BLaER1 treated with 17β-estradiol and CSF1 and Interleukin-3, amounts not matched to agents 10 nM and 100 nM (cell line): Measurements from ENCODE around the gene KDSR.

Experiments used
- H3K27ac ChIP-seq, 11 experiments: shearing (Covaris generic); formaldehyde crosslinking; 2 replicates each; pipeline ENCODE4 v1.8.1; 2022
- H3K27me3 ChIP-seq, 11 experiments: shearing (Covaris generic); formaldehyde crosslinking; 2 replicates each; pipeline ENCODE4 v1.8.1; 2022
- H3K36me3 ChIP-seq, 11 experiments: shearing (Covaris generic); formaldehyde crosslinking; 2 replicates each; pipeline ENCODE4 v1.8.1; 2022
- H3K4me1 ChIP-seq, 10 experiments: shearing (Covaris generic); formaldehyde crosslinking; 2 replicates each; pipeline ENCODE4 v1.8.1; 2022
- H3K4me2 ChIP-seq, 11 experiments: shearing (Covaris generic); formaldehyde crosslinking; 2 replicates each; pipeline ENCODE4 v1.8.1; 2022
- H3K4me3 ChIP-seq, 10 experiments: shearing (Covaris generic); formaldehyde crosslinking; 2 replicates each; pipeline ENCODE4 v1.8.1; 2022
- H3K9ac ChIP-seq, 11 experiments: shearing (Covaris generic); formaldehyde crosslinking; 2 replicates each; pipeline ENCODE4 v1.8.1; 2022
- H3K9me3 ChIP-seq, 11 experiments: shearing (Covaris generic); formaldehyde crosslinking; replicated peaks in 1 of 11; 2 replicates each; pipeline ENCODE4 v1.8.1; 2022
- H4K20me1 ChIP-seq, 11 experiments: shearing (Covaris generic); formaldehyde crosslinking; 2 replicates each; pipeline ENCODE4 v1.8.1; 2022
- Cebpa-rat ChIP-seq, 11 experiments: shearing (Covaris generic); IDR thresholded peaks; 2 replicates each; pipeline ENCODE4 v1.8.1; 2022

KDSR gene

DNA sequence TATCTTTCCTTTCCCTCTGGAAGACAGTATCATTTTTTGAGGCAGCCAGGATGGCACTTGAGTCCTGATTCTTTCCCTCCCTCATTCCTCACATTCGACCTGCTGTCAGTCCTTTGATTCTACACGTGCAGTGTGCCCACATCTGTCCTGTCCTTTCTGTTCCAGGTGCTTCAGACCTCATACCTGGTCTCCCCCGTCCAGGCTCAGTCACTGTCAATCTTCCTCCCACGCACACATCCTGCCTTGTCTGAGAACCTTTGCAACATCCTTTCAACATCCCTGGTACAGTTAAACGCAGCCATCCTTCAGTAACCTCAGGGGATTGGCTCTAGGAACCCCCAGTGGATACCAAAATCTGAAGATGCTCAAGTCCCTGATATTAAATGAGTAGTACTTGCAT, 57.6 kb downstream of the KDSR start:
- no peaks in the 10 kb centered on the region; a peak in 1 of 22 replicates for H3K9me3 ChIP-seq
- peak overlapping the region in 9 of 11 experiments; percentile 21 to 92 (median 59); a peak in 17 of 22 replicates for H3K4me2 ChIP-seq
- no peak overlapping the region for H3K9ac ChIP-seq
- peaks cover 56 to 98% (median 87%) of the 10 kb centered on the region in 10 experiments for H3K4me1 ChIP-seq
- no peak overlapping the region for H3K4me3 ChIP-seq
- H3K27ac ChIP-seq = peak overlapping the region in 7 of 11 experiments; percentile 23 to 72 (median 68); a peak in 10 of 22 replicates
- peaks cover 0 to 84% (median 61%) of the 10 kb centered on the region in 11 experiments; a peak in 13 of 22 replicates for H3K36me3 ChIP-seq
- no peaks in the 10 kb centered on the region for H3K27me3 ChIP-seq
- peaks cover 0 to 98% (median 74%) of the 10 kb centered on the region in 11 experiments; a peak in 13 of 22 replicates for H4K20me1 ChIP-seq
- TF ChIP-seq Cebpa-rat (IDR thresholded peaks at IDR 0.05) = no peak

DNA sequence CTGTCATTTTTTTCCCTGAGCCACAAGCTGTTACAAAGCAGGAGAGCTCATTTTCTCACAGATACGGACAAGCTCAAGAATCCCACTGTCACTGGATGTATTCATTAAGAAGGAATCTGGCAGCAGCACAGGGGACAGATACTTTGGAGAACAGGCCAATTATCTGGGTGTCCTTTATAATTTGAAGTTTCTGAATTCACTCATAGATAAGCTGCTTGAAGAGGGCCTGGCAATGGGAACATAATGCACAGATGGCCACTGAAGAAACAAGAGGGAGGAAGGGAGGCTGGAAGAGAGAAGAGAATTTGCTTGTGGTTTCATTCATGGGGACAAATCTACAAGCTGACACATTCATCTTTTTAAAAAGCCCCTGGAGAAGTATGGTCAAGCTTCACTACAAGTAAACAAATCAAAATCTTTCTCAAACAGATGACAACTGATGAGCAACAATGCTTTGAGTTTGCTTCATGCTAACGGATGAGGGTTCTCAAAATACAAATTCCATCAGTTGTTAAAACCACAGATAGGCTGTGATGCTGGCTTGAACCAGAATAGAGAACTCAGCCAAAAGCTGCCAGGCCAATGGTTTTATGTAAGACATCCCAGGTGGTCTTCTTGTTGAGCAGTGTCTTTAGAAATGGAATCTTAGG, 59.3 kb downstream of the KDSR start:
- peak overlapping the region; percentile 55 to 92 (median 60) for H3K4me2 ChIP-seq
- H3K36me3 ChIP-seq = peaks cover 0 to 79% (median 48%) of the 10 kb centered on the region in 11 experiments; a peak in 13 of 22 replicates
- H3K27ac ChIP-seq = peak overlapping the region in 10 of 11 experiments; percentile 43 to 74 (median 62); a peak in 20 of 22 replicates
- H3K4me3 ChIP-seq = no peak overlapping the region
- H3K9ac ChIP-seq = peak overlapping the region in 9 of 11 experiments; percentile 7 to 60 (median 41); a peak in 13 of 22 replicates
- peaks cover 56 to 98% (median 86%) of the 10 kb centered on the region in 10 experiments for H3K4me1 ChIP-seq
- H4K20me1 ChIP-seq = peaks cover 0 to 98% (median 61%) of the 10 kb centered on the region in 11 experiments; a peak in 13 of 22 replicates
- no peaks in the 10 kb centered on the region; a peak in 1 of 22 replicates for H3K9me3 ChIP-seq
- TF ChIP-seq Cebpa-rat (IDR thresholded peaks at IDR 0.05) = peak in 4 of 11 experiments; percentile 23 to 51 (median 32); a peak in 2 of 22 replicates
- no peaks in the 10 kb centered on the region for H3K27me3 ChIP-seq

DNA sequence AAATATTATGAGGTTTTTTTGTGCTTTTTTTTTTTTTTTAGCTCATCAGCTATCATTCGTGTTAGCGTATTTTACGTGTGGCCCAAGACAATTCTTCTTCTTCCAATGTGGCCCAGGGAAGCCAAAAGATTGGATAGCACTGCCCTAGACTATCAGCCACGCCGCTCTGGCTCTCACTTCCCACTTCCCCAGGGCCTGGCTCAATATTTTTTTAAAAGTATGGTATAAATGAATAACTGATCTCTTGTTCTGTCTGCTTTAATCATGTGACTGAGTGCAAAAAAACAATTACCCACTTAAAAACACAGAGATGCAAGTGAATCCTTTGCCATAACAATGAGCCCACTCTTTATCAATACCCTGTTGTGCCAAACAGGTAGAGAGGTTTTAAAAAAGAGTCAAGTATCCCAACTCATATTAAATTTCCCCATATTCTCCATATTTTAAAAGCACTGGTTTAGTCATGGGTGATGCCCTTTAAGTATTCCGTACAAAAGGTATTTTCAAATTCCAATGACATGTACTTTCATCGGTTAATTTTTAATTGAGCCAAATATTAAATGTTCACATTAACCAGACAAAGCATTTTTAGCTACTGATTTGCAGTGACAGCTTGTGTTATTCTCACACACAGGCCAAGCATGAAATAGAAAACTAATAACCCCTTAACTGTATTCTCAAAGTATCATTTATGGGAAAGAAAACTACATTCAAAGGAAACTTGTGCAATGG, 60.0 kb downstream of the KDSR start:
- Histone ChIP-seq H3K27ac (peak overlapping the region in 10 of 11 experiments; percentile 13 to 74 (median 58); a peak in 19 of 22 replicates), H3K4me3 (no peak overlapping the region), H3K36me3 (peaks cover 0 to 79% (median 48%) of the 10 kb centered on the region in 11 experiments; a peak in 14 of 22 replicates), H3K9ac (peak overlapping the region in 8 of 11 experiments; percentile 7 to 60 (median 42); a peak in 13 of 22 replicates), H4K20me1 (peaks cover 0 to 98% (median 58%) of the 10 kb centered on the region in 11 experiments; a peak in 13 of 22 replicates), H3K4me2 (peak overlapping the region; percentile 55 to 92 (median 60)), H3K27me3 (no peaks in the 10 kb centered on the region), H3K4me1 (peaks cover 60 to 98% (median 86%) of the 10 kb centered on the region in 10 experiments), H3K9me3 (no peaks in the 10 kb centered on the region; a peak in 2 of 22 replicates)
- no peak for TF ChIP-seq Cebpa-rat (IDR thresholded peaks at IDR 0.05)

DNA sequence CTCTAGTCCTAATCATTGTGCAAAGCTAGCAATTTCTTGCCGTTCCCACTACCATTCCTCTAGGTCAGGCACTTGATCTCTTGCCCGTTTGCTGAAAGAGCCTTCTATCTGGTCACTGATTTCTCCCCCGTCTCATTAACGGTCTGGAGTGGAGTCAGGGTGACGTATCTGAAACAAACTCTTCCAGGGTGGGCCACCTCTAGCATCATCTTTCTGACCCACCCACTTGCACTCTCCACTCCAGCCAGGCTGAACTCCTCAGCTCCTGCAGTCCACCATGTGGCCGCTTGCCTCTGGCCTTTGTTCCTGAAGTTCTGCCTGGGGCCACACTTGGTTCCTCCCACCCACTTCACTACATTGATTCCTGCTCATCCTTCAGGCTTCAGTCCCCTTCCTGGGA, 60.8 kb downstream of the KDSR start:
- peak overlapping the region in 8 of 11 experiments; percentile 2 to 72 (median 44); a peak in 7 of 22 replicates for H3K27ac ChIP-seq
- H3K4me3 ChIP-seq = no peak overlapping the region
- H3K27me3 ChIP-seq = no peaks in the 10 kb centered on the region
- no peak overlapping the region for H3K9ac ChIP-seq
- peaks cover 0 to 4% (median 0%) of the 10 kb centered on the region in 11 experiments; a peak in 1 of 22 replicates for H3K9me3 ChIP-seq
- H3K4me1 ChIP-seq = peaks cover 60 to 90% (median 79%) of the 10 kb centered on the region in 10 experiments
- H4K20me1 ChIP-seq = peaks cover 0 to 98% (median 51%) of the 10 kb centered on the region in 11 experiments; a peak in 12 of 22 replicates
- TF ChIP-seq Cebpa-rat (IDR thresholded peaks at IDR 0.05) = no peak
- H3K4me2 ChIP-seq = peak overlapping the region; percentile 55 to 92 (median 60); a peak in 19 of 22 replicates
- H3K36me3 ChIP-seq = peaks cover 0 to 79% (median 50%) of the 10 kb centered on the region in 11 experiments; a peak in 15 of 22 replicates

DNA sequence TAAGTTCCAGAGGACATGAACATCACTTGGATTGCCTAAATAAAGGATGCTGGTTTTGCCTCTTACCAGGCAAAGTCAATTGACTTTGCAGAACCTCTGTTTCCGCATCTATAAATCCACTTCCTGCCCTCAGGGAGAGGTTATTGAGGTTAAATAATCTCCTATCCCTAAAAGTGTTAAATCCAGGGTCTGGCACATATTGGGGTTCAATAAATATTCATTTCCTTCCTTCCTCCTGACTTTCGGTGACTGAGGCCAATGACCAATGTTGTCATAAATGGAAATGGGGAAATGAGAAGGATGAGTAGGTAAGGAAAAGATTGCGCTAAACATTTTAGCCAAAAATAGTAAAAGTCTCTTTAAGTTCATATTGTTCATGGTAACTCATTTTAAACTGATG, 63.5 kb downstream of the KDSR start:
- peaks cover 0 to 6% (median 0%) of the 10 kb centered on the region in 11 experiments; a peak in 2 of 22 replicates for H3K9me3 ChIP-seq
- H3K4me3 ChIP-seq = no peak overlapping the region
- H4K20me1 ChIP-seq = peaks cover 0 to 99% (median 40%) of the 10 kb centered on the region in 11 experiments; a peak in 12 of 22 replicates
- no peak for TF ChIP-seq Cebpa-rat (IDR thresholded peaks at IDR 0.05)
- H3K4me1 ChIP-seq = peaks cover 52 to 89% (median 74%) of the 10 kb centered on the region in 10 experiments
- H3K9ac ChIP-seq = no peak overlapping the region
- peak overlapping the region; percentile 49 to 84 (median 67) for H3K4me2 ChIP-seq
- no peaks in the 10 kb centered on the region for H3K27me3 ChIP-seq
- H3K36me3 ChIP-seq = peaks cover 0 to 87% (median 57%) of the 10 kb centered on the region in 11 experiments; a peak in 16 of 22 replicates
- peak overlapping the region in 9 of 11 experiments; percentile 1 to 65 (median 21); a peak in 13 of 22 replicates for H3K27ac ChIP-seq

DNA sequence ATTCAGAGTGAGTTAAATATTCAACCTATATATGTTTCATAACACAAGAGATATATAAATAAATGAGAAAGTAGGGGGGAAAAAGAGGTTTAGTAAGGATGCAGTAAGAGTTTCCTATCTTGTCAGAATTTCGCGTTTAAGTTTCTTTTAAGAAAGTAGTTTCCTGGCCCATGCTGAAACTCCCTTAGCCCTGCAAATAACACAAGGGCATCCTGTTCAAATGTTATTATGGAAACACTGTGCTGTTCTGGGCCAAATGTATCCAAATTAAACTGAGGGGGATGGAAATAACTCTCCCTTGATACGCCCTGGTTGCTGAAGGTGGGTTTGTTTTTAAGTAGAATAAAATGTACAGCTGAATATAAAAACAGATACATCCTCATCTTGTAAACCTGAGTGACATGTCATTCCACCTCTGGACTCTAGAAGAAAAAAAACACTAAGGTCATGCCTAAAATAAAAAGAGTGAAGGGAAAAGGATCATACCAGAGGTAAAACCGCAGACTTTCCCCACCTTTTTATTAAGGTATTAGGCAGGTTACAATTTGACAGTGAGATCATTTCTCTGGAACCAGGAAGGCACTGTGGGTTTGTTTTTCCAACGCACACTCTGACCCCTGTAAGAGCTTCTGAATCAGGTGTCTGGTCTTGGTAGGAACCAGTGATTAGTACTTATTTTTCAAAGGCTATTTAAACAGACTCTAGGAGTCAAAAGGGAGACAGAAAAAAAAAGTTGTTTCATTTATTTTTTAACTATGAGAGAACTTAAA, 64.2 kb downstream of the KDSR start:
- no peak for TF ChIP-seq Cebpa-rat (IDR thresholded peaks at IDR 0.05)
- H3K36me3 ChIP-seq = peaks cover 0 to 94% (median 64%) of the 10 kb centered on the region in 11 experiments; a peak in 16 of 22 replicates
- peaks cover 0 to 6% (median 0%) of the 10 kb centered on the region in 11 experiments; a peak in 3 of 22 replicates for H3K9me3 ChIP-seq
- peak overlapping the region; percentile 49 to 84 (median 67) for H3K4me2 ChIP-seq
- H3K4me3 ChIP-seq = peak overlapping the region in 1 of 10 experiments; percentile 12; a peak in 1 of 20 replicates
- H3K27ac ChIP-seq = peak overlapping the region in 8 of 11 experiments; percentile 1 to 65 (median 30); a peak in 9 of 22 replicates
- peaks cover 44 to 88% (median 68%) of the 10 kb centered on the region in 10 experiments for H3K4me1 ChIP-seq
- H3K9ac ChIP-seq = no peak overlapping the region
- peaks cover 0 to 99% (median 40%) of the 10 kb centered on the region in 11 experiments; a peak in 12 of 22 replicates for H4K20me1 ChIP-seq
- no peaks in the 10 kb centered on the region for H3K27me3 ChIP-seq

DNA sequence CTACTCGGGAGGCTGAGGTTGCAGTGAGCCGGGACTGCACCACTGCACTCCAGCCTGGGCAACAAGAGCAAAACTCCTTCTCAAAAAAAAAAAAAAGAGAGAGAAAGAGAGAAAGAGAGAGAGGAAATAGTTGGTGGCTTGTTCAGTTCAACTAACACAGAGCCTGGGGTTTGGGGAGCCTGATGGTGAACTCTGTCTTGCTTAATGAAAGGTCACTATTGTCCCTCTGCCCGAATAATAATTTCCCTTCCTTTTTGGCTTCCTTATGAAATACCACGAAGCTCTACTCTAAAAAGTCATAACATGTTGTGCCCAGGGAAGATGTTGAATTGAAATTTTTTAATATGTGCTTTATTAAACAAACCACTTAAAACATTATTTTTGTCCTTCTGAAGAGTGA, 64.8 kb downstream of the KDSR start:
- Histone ChIP-seq H3K27ac (peak overlapping the region in 3 of 11 experiments; percentile 10 to 65 (median 45); a peak in 3 of 22 replicates), H4K20me1 (peaks cover 0 to 99% (median 37%) of the 10 kb centered on the region in 11 experiments; a peak in 12 of 22 replicates), H3K4me3 (no peak overlapping the region), H3K9me3 (peaks cover 0 to 8% (median 0%) of the 10 kb centered on the region in 11 experiments; a peak in 4 of 22 replicates), H3K4me1 (peaks cover 38 to 82% (median 62%) of the 10 kb centered on the region in 10 experiments), H3K36me3 (peaks cover 0 to 95% (median 70%) of the 10 kb centered on the region in 11 experiments; a peak in 16 of 22 replicates), H3K4me2 (peak overlapping the region in 6 of 11 experiments; percentile 37 to 84 (median 74); a peak in 11 of 22 replicates), H3K9ac (no peak overlapping the region; a peak in 1 of 22 replicates), H3K27me3 (no peaks in the 10 kb centered on the region)
- TF ChIP-seq Cebpa-rat (IDR thresholded peaks at IDR 0.05) = no peak
